ENCODE measurements around the gene ITIH5.
"Not testable (repeated sequence)": the region's sequence is repeated elsewhere in the genome, so short reads cannot be mapped to it uniquely, and the experiment has no call there.

ITIH5 gene

GRCh38 chr10:7662522-7662921 lies 4.2 kb downstream of the ITIH5 start:
- no peaks in the 10 kb centered on the region for H3F3A ChIP-seq (ENCODE audit: insufficient read depth, low read length)
- no peaks in the 10 kb centered on the region for H4K20me1 ChIP-seq (ENCODE audit: insufficient read depth, low read length)
- no peak overlapping the region for H3K27ac ChIP-seq (ENCODE audit: low read length)
- no peak overlapping the region for H3K9ac ChIP-seq (ENCODE audit: low read length)
- H3K4me2 ChIP-seq (ENCODE audit: low read depth, low read length), result no peak overlapping the region
- H3K79me2 ChIP-seq (ENCODE audit: low read length), result no peaks in the 10 kb centered on the region
- H2AFZ ChIP-seq (ENCODE audit: low read length), result no peak overlapping the region
- no peaks in the 10 kb centered on the region for H3K27me3 ChIP-seq (replicated peaks; ENCODE audit: insufficient read depth, low read length)
- no peak overlapping the region for H3K4me3 ChIP-seq (ENCODE audit: low read length)
- no peaks in the 10 kb centered on the region for H3K9me2 ChIP-seq (replicated peaks; ENCODE audit: insufficient read depth, low read length)
- DNase-seq, result no peak
- no peak for TF ChIP-seq EZH2phosphoT487 (IDR thresholded peaks at IDR 0.05; ENCODE audit: low read length)
- no peak for TF ChIP-seq EZH2 (optimal IDR thresholded peaks at IDR 0.05; ENCODE audit: low read depth, low read length)
- TF ChIP-seq CTCF (IDR thresholded peaks at IDR 0.05; ENCODE audit: low read length), result no peak
- no peaks in the 10 kb centered on the region for H3K9me3 ChIP-seq (replicated peaks; ENCODE audit: insufficient read depth, low read length)
- no peaks in the 10 kb centered on the region for H3K36me3 ChIP-seq (replicated peaks; ENCODE audit: insufficient read depth, low read length)
- no peaks in the 10 kb centered on the region for H3K4me1 ChIP-seq (ENCODE audit: low read length)

GRCh38 chr10:7659560-7659959 lies 7.2 kb downstream of the ITIH5 start:
- Histone ChIP-seq H2AFZ (ENCODE audit: low read length) (no peak overlapping the region), H3K4me3 (ENCODE audit: low read length) (no peak overlapping the region), H3K27ac (ENCODE audit: low read length) (no peak overlapping the region), H3K4me1 (ENCODE audit: low read length) (no peaks in the 10 kb centered on the region), H3K36me3 (replicated peaks; ENCODE audit: insufficient read depth, low read length) (no peaks in the 10 kb centered on the region), H3F3A (ENCODE audit: insufficient read depth, low read length) (no peaks in the 10 kb centered on the region), H3K9me2 (replicated peaks; ENCODE audit: insufficient read depth, low read length) (no peaks in the 10 kb centered on the region), H3K9me3 (replicated peaks; ENCODE audit: insufficient read depth, low read length) (no peaks in the 10 kb centered on the region), H3K4me2 (ENCODE audit: low read depth, low read length) (no peak overlapping the region), H3K9ac (ENCODE audit: low read length) (no peak overlapping the region), H3K79me2 (ENCODE audit: low read length) (no peaks in the 10 kb centered on the region), H3K27me3 (replicated peaks; ENCODE audit: insufficient read depth, low read length) (no peaks in the 10 kb centered on the region), H4K20me1 (ENCODE audit: insufficient read depth, low read length) (no peaks in the 10 kb centered on the region)
- TF ChIP-seq EZH2 (optimal IDR thresholded peaks at IDR 0.05; ENCODE audit: low read depth, low read length) (no peak), EZH2phosphoT487 (IDR thresholded peaks at IDR 0.05; ENCODE audit: low read length) (no peak), CTCF (IDR thresholded peaks at IDR 0.05; ENCODE audit: low read length) (no peak)
- DNase-seq, result no peak

- H3K27me3 ChIP-seq (replicated peaks; ENCODE audit: insufficient read depth, low read length), result no peaks in the 10 kb centered on the region
- H3K4me2 ChIP-seq (ENCODE audit: low read depth, low read length), result no peak overlapping the region
- no peaks in the 10 kb centered on the region for H3K36me3 ChIP-seq (replicated peaks; ENCODE audit: insufficient read depth, low read length)
- TF ChIP-seq EZH2 (optimal IDR thresholded peaks at IDR 0.05; ENCODE audit: low read depth, low read length) (no peak), EZH2phosphoT487 (IDR thresholded peaks at IDR 0.05; ENCODE audit: low read length) (no peak), CTCF (IDR thresholded peaks at IDR 0.05; ENCODE audit: low read length) (no peak)
- no peak overlapping the region for H3K9ac ChIP-seq (ENCODE audit: low read length)
- H3K4me3 ChIP-seq (ENCODE audit: low read length), result no peak overlapping the region
- no peaks in the 10 kb centered on the region for H3K79me2 ChIP-seq (ENCODE audit: low read length)
- H4K20me1 ChIP-seq (ENCODE audit: insufficient read depth, low read length), result no peaks in the 10 kb centered on the region
- H3K27ac ChIP-seq (ENCODE audit: low read length), result no peak overlapping the region
- H3K4me1 ChIP-seq (ENCODE audit: low read length), result no peaks in the 10 kb centered on the region
- H2AFZ ChIP-seq (ENCODE audit: low read length), result no peak overlapping the region
- DNase-seq, result no peak
- no peaks in the 10 kb centered on the region for H3K9me2 ChIP-seq (replicated peaks; ENCODE audit: insufficient read depth, low read length)
- H3F3A ChIP-seq (ENCODE audit: insufficient read depth, low read length), result no peaks in the 10 kb centered on the region
- H3K9me3 ChIP-seq (replicated peaks; ENCODE audit: insufficient read depth, low read length), result no peaks in the 10 kb centered on the region
These were observed 9.2 kb downstream of the ITIH5 start for GRCh38 chr10:7657552-7657951.

- not testable (repeated sequence) for DNase-seq; H3K9me2 ChIP-seq (replicated peaks; ENCODE audit: insufficient read depth, low read length); H3F3A ChIP-seq (ENCODE audit: insufficient read depth, low read length); H4K20me1 ChIP-seq (ENCODE audit: insufficient read depth, low read length); H3K4me3 ChIP-seq (ENCODE audit: low read length); H3K36me3 ChIP-seq (replicated peaks; ENCODE audit: insufficient read depth, low read length); H3K4me2 ChIP-seq (ENCODE audit: low read depth, low read length); H3K79me2 ChIP-seq (ENCODE audit: low read length); H3K27me3 ChIP-seq (replicated peaks; ENCODE audit: insufficient read depth, low read length); H3K9ac ChIP-seq (ENCODE audit: low read length); H2AFZ ChIP-seq (ENCODE audit: low read length); H3K4me1 ChIP-seq (ENCODE audit: low read length); H3K27ac ChIP-seq (ENCODE audit: low read length); H3K9me3 ChIP-seq (replicated peaks; ENCODE audit: insufficient read depth, low read length)
These were observed 9.7 kb downstream of the ITIH5 start for GRCh38 chr10:7657079-7657478.

Data from MM.1S (cell line).